Measurements from ENCODE around the gene PACS1.
A peak's percentile ranks its signal among the peaks of the same experiment; 100 is the strongest.
"Not testable (repeated sequence)": the region's sequence is repeated elsewhere in the genome, so short reads cannot be mapped to it uniquely, and the experiment has no call there.

PACS1 gene

DNA sequence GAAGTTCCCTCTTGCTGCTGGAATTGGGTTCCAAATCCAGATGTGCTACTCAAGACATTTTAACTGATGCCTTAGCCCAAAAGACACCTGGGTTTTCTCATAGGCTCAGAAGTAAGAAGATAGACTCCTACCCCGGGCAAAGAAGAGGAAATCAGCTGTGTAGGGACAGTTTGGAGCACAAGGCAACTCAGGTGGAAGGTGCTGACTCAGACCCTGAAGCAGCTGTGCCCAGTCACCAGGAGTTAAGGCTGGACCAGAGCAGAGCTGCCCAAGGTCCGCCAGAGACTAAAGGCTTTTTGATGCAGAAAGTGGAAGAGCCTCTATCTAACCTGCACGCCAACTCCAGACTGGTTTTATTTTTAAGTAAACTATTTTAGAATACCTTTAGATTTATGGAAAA lies 177.7 kb downstream of the PACS1 start:
- no peak for DNase-seq (ENCODE audit: insufficient read length, low spot score)
- no peak for FAIRE-seq
- TF ChIP-seq PAX5 (IDR thresholded peaks at IDR 0.05; ENCODE audit: insufficient read depth, low read length, severe bottlenecking) (no peak), POLR2A (IDR thresholded peaks at IDR 0.05; ENCODE audit: low read depth, low read length) (no peak), POU2F2 (IDR thresholded peaks at IDR 0.05; ENCODE audit: low read depth, low read length) (no peak), SPI1 (IDR thresholded peaks at IDR 0.05; ENCODE audit: low read depth, low read length) (no peak), POLR2AphosphoS5 (IDR thresholded peaks at IDR 0.05; ENCODE audit: low read depth, low read length) (no peak), TAF1 (IDR thresholded peaks at IDR 0.05; ENCODE audit: low read depth, low read length) (no peak)

DNA sequence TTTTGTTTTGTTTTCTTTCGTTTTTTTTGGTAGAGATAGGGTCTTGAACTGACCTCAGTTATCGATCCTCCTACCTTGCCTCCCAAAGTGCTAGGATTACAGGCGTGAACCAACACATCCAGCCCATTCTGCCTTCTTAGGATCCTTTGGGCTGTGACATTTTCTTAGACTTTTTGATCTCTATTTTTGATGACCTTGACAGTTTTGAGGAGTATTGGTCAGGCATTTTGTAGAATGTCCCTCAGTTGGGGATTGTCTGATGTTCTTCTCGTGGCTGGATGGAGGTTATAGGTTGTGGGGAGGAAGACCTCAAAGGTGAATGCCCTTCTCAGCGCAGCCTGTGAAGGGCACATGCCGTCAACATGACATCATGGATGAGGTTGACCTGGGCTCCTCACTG lies 178.8 kb downstream of the PACS1 start:
- DNase-seq (ENCODE audit: insufficient read length, low spot score) (no peak), FAIRE-seq (peak; percentile 41)
- TF ChIP-seq POLR2A (IDR thresholded peaks at IDR 0.05; ENCODE audit: low read depth, low read length): no peak

DNA sequence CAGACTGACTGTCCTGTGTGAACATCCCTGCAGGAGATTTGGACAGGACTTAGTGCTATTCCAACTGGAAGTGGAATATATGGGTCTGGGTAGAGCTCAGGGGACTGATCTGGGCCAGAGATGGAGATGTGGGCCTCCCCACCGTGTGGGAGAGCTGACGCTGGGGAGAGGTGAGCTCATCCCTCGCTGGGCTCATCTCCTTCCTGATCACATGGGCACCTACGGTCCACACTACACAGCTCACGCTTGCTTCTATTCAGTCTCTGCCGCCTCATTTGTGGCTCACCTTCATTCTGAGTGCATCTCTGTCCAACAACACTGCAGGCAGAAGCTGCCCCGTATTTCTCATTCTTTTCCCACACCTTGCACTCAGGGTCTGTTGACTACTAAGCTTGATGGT lies 181.7 kb downstream of the PACS1 start:
- DNase-seq (ENCODE audit: insufficient read length, low spot score) (no peak), FAIRE-seq (no peak)
- TF ChIP-seq TAF1 (IDR thresholded peaks at IDR 0.05; ENCODE audit: low read depth, low read length) (no peak), POLR2A (IDR thresholded peaks at IDR 0.05; ENCODE audit: low read depth, low read length) (peak; percentile 29; the same call in 1 of the 2 replicates)

GRCh38 chr11:66253081-66253480 lies 183.0 kb downstream of the PACS1 start:
- not testable (repeated sequence) for DNase-seq (ENCODE audit: insufficient read length, low spot score); FAIRE-seq

GRCh38 chr11:66258473-66258893 lies 188.4 kb downstream of the PACS1 start:
- DNase-seq (ENCODE audit: insufficient read length, low spot score) (no peak), FAIRE-seq (no peak)
- TF ChIP-seq POLR2A (IDR thresholded peaks at IDR 0.05; ENCODE audit: low read depth, low read length) (no peak), SPI1 (IDR thresholded peaks at IDR 0.05; ENCODE audit: low read depth, low read length) (no peak), PAX5 (IDR thresholded peaks at IDR 0.05; ENCODE audit: insufficient read depth, low read length, severe bottlenecking) (no peak), TAF1 (IDR thresholded peaks at IDR 0.05; ENCODE audit: low read depth, low read length) (no peak), POU2F2 (IDR thresholded peaks at IDR 0.05; ENCODE audit: low read depth, low read length) (no peak), POLR2AphosphoS5 (IDR thresholded peaks at IDR 0.05; ENCODE audit: low read depth, low read length) (no peak)

DNA sequence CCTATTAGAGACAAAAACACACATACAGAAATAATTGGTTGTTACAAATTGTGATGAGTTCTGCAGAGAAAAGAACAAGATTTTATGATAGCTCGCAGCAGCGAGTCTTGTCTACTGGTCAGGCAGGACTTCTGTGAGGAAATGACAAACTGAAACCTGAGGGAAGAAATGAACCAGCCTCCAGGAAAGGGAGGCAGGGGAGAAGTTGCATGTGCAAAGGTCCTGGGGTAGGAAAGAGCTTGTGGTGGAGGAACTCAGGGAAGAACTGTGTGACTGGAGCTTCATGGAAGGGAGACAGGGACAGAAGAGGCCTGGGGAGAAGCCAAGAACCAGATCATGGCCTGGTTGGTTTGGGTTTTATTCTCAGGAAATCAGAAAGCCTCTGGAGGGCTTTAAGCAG lies 189.2 kb downstream of the PACS1 start:
- FAIRE-seq (no peak), DNase-seq (ENCODE audit: insufficient read length, low spot score) (no peak)
- TF ChIP-seq POU2F2 (IDR thresholded peaks at IDR 0.05; ENCODE audit: low read depth, low read length) (no peak), POLR2A (IDR thresholded peaks at IDR 0.05; ENCODE audit: low read depth, low read length) (no peak), PAX5 (IDR thresholded peaks at IDR 0.05; ENCODE audit: insufficient read depth, low read length, severe bottlenecking) (no peak), SPI1 (IDR thresholded peaks at IDR 0.05; ENCODE audit: low read depth, low read length) (no peak), POLR2AphosphoS5 (IDR thresholded peaks at IDR 0.05; ENCODE audit: low read depth, low read length) (no peak), TAF1 (IDR thresholded peaks at IDR 0.05; ENCODE audit: low read depth, low read length) (no peak)

GRCh38 chr11:66259956-66260355 lies 189.9 kb downstream of the PACS1 start:
- no peak for FAIRE-seq
- DNase-seq (ENCODE audit: insufficient read length, low spot score): no peak
- TF ChIP-seq PAX5 (IDR thresholded peaks at IDR 0.05; ENCODE audit: insufficient read depth, low read length, severe bottlenecking) (no peak), POLR2A (IDR thresholded peaks at IDR 0.05; ENCODE audit: low read depth, low read length) (no peak), TAF1 (IDR thresholded peaks at IDR 0.05; ENCODE audit: low read depth, low read length) (no peak)

GRCh38 chr11:66261578-66261977 lies 191.5 kb downstream of the PACS1 start:
- TF ChIP-seq POU2F2 (IDR thresholded peaks at IDR 0.05; ENCODE audit: low read depth, low read length): no peak
- no peak for TF ChIP-seq POLR2AphosphoS5 (IDR thresholded peaks at IDR 0.05; ENCODE audit: low read depth, low read length)
- no peak for TF ChIP-seq PAX5 (IDR thresholded peaks at IDR 0.05; ENCODE audit: insufficient read depth, low read length, severe bottlenecking)
- no peak for TF ChIP-seq SPI1 (IDR thresholded peaks at IDR 0.05; ENCODE audit: low read depth, low read length)
- no peak for TF ChIP-seq TAF1 (IDR thresholded peaks at IDR 0.05; ENCODE audit: low read depth, low read length)
- TF ChIP-seq POLR2A (IDR thresholded peaks at IDR 0.05; ENCODE audit: low read depth, low read length): no peak
- FAIRE-seq (no peak), DNase-seq (ENCODE audit: insufficient read length, low spot score) (no peak)

GRCh38 chr11:66262191-66262590 lies 192.1 kb downstream of the PACS1 start:
- DNase-seq (ENCODE audit: insufficient read length, low spot score): no peak
- TF ChIP-seq POU2F2 (IDR thresholded peaks at IDR 0.05; ENCODE audit: low read depth, low read length): no peak
- no peak for TF ChIP-seq POLR2A (IDR thresholded peaks at IDR 0.05; ENCODE audit: low read depth, low read length)
- TF ChIP-seq TAF1 (IDR thresholded peaks at IDR 0.05; ENCODE audit: low read depth, low read length): no peak
- TF ChIP-seq POLR2AphosphoS5 (IDR thresholded peaks at IDR 0.05; ENCODE audit: low read depth, low read length): no peak
- no peak for TF ChIP-seq SPI1 (IDR thresholded peaks at IDR 0.05; ENCODE audit: low read depth, low read length)
- TF ChIP-seq PAX5 (IDR thresholded peaks at IDR 0.05; ENCODE audit: insufficient read depth, low read length, severe bottlenecking): no peak
- no peak for FAIRE-seq

DNA sequence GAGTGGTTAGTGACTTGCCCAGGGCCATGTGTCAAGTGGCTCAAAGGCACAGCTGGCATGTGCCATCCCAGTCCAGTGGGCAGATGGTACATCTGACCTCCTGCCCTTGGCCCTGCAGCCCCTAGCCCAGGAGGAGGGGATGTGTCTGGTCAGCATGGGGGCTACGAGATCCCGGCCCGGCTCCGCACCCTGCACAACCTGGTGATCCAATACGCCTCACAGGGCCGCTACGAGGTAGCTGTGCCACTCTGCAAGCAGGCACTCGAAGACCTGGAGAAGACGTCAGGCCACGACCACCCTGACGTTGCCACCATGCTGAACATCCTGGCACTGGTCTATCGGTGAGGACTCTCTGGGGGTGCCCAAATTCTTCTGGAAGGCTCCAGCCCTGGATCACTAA lies 192.6 kb downstream of the PACS1 start:
- TF ChIP-seq PAX5 (IDR thresholded peaks at IDR 0.05; ENCODE audit: insufficient read depth, low read length, severe bottlenecking) (no peak), POLR2AphosphoS5 (IDR thresholded peaks at IDR 0.05; ENCODE audit: low read depth, low read length) (no peak), SPI1 (IDR thresholded peaks at IDR 0.05; ENCODE audit: low read depth, low read length) (no peak), POLR2A (IDR thresholded peaks at IDR 0.05; ENCODE audit: low read depth, low read length) (no peak), POU2F2 (IDR thresholded peaks at IDR 0.05; ENCODE audit: low read depth, low read length) (no peak), TAF1 (IDR thresholded peaks at IDR 0.05; ENCODE audit: low read depth, low read length) (no peak)
- FAIRE-seq (no peak), DNase-seq (ENCODE audit: insufficient read length, low spot score) (no peak)

DNA sequence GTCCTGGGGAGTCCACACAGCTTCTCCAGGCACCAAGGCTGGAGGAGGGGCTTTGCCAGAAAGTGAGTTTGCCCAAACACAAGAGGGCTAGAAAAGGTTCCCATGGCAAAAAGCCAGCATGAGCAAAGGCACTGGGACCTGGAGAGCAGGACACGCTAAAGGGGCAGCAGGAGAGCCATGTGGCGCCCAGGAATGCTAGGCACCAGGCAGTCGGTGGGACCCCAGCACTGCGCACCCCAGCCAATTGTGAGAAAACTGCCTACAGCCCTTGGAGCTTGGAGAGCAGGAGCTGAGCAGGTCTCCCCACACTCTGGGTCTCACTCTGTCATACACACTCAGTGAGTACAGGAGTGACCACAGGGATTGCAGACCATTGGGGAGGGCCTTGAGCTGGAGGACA lies 193.2 kb downstream of the PACS1 start:
- DNase-seq (ENCODE audit: insufficient read length, low spot score): no peak
- TF ChIP-seq POLR2AphosphoS5 (IDR thresholded peaks at IDR 0.05; ENCODE audit: low read depth, low read length) (no peak), POLR2A (IDR thresholded peaks at IDR 0.05; ENCODE audit: low read depth, low read length) (no peak)
- FAIRE-seq: no peak

Measured in GM12891 (cell line).